GM12865 (cell line): ENCODE data around the gene POU1F1.
"Not testable (repeated sequence)": the region's sequence is repeated elsewhere in the genome, so short reads cannot be mapped to it uniquely, and the experiment has no call there.

ENCODE experiments used
- DNase-seq: peaks from one replicate; pipeline ENCODE4 v3.0.0; 2010; ENCODE audit warnings: low read depth
- H3K4me3 ChIP-seq: 2 replicates; pipeline ENCODE4 v1.5.1; 2011; ENCODE audit warnings: mild to moderate bottlenecking, low read depth, low read length, control low read depth
- TF ChIP-seq, protein P1 (sequence below): IDR thresholded peaks from 2 replicates; pipeline ENCODE4 v1.5.1; 2011; ENCODE audit warnings: low read length, control low read depth, low read depth, inconsistent platforms; ENCODE audit not compliant: insufficient read depth; ENCODE audit errors: missing control alignments

The POU1F1 gene

DNA sequence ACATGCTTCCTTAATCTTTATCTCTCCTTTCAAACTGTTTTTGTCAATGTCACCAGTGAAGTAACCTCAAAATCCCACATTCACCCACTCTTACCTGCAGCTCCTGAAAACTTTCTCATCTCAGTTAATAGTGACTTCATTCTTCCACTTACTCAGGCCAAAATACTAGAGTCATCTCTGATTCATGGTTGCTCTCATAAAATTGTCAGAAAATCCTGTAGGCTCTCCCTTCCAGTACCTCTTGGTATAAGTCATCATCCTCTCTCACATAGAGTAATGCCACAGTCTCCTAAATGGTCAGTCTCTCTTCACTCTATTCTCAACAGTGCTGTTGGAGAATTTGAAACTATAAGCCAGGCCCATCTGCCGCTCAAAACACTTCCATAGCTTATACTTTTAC lies 34.9 kb upstream of the POU1F1 start:
- DNase-seq: no peak
- TF ChIP-seq, protein P1, sequence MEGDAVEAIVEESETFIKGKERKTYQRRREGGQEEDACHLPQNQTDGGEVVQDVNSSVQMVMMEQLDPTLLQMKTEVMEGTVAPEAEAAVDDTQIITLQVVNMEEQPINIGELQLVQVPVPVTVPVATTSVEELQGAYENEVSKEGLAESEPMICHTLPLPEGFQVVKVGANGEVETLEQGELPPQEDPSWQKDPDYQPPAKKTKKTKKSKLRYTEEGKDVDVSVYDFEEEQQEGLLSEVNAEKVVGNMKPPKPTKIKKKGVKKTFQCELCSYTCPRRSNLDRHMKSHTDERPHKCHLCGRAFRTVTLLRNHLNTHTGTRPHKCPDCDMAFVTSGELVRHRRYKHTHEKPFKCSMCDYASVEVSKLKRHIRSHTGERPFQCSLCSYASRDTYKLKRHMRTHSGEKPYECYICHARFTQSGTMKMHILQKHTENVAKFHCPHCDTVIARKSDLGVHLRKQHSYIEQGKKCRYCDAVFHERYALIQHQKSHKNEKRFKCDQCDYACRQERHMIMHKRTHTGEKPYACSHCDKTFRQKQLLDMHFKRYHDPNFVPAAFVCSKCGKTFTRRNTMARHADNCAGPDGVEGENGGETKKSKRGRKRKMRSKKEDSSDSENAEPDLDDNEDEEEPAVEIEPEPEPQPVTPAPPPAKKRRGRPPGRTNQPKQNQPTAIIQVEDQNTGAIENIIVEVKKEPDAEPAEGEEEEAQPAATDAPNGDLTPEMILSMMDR: no peak
- no peak overlapping the region for H3K4me3 ChIP-seq

- no peak for DNase-seq
- TF ChIP-seq, protein P1: no peak
- no peak overlapping the region for H3K4me3 ChIP-seq
Observed at GRCh38 chr3:87309601-87310000, 33.2 kb upstream of the POU1F1 start.

GRCh38 chr3:87307805-87308204 lies 31.4 kb upstream of the POU1F1 start:
- H3K4me3 ChIP-seq: no peak overlapping the region
- no peak for DNase-seq
- TF ChIP-seq, protein P1: peak; percentile 12

GRCh38 chr3:87305517-87305916 lies 29.1 kb upstream of the POU1F1 start:
- TF ChIP-seq, protein P1: no peak
- DNase-seq: no peak
- H3K4me3 ChIP-seq: no peak overlapping the region

DNA sequence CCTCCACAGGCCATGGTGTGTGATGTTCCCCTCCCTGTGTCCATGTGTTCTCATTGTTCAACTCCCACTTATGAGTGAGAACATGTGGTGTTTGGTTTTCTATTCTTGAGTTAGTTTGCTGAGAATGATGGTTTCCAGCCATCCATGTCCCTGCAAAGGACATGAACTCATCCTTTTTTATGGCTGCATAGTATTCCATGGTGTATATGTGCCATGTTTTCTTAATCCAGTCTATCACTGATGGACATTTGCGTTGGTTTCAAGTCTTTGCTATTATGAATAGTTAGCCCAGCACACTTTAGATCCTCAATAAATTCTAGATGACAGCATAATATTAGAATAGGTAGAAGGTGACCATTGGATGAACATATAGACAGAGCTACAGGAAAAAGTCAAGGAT lies 28.6 kb upstream of the POU1F1 start:
- not testable (repeated sequence) for H3K4me3 ChIP-seq, DNase-seq

DNA sequence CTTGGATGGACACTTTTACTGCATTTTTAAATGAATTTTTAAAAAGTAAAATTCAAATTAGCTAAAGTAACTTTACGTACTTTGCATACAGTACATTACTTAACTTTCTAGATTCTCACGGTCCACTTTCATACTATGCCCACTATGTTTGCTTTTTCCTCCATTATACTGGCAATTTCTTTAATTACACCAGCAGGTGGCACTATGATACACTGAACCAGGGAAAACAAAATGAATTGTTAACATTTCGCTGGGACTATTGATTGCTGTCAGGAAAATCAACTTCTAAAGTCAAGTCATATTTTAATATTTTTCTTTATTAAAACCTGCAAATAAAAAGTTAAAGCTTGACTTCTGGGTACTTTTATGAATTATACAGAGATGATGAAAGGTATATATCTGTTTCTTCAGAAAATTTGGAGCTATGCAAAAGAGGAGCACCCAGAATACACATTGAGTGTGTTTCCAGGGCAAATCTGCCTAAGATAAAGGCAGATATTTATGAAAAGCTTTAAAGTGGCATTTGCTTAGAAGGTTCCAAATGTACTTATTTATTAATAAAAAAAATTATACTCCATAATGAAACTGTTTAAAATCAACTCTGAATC lies 21.8 kb upstream of the POU1F1 start:
- H3K4me3 ChIP-seq: no peak overlapping the region
- DNase-seq: peak; percentile 34
- TF ChIP-seq, protein P1: peak; percentile 50

DNA sequence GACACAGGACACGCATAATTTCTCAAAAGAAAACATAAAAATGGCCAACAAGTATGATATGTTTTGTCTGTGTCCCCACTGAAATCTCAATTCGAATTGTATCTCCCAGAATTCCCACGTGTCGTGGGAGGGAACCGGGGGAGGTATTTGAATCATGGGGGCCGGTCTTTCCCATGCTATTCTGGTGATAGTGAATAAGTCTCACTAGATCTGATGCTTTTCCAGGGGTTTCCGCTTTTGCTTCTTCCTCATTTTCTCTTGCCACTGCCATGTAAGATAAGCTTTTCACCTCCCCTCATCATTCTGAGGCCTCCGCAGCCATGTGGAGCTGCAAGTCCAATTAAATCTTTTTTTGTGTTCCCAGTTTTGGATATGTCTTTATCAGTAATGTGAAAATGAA lies 12.1 kb upstream of the POU1F1 start:
- no peak overlapping the region for H3K4me3 ChIP-seq
- TF ChIP-seq, protein P1: no peak

More for the DNA sequence above, 12.1 kb upstream of the POU1F1 start:
- DNase-seq: no peak
